Epithelial cell of esophagus (primary cell): ENCODE data around the gene FAHD1.
A peak's percentile ranks its signal among the peaks of the same experiment; 100 is the strongest.

Experiments used
- DNase-seq: peaks from one replicate; pipeline ENCODE4 v3.0.0; 2010; ENCODE audit warnings: low read depth
- H3K4me3 ChIP-seq: 2 replicates; pipeline ENCODE4 v1.5.1; 2011; ENCODE audit warnings: mild to moderate bottlenecking, low read length, control low read depth
- CTCF ChIP-seq: IDR thresholded peaks from 2 replicates; pipeline ENCODE4 v1.5.1; 2011; ENCODE audit warnings: low read depth, mild to moderate bottlenecking, low read length, control low read depth, inconsistent platforms; ENCODE audit not compliant: insufficient read depth; ENCODE audit errors: missing control alignments

FAHD1 gene

DNA sequence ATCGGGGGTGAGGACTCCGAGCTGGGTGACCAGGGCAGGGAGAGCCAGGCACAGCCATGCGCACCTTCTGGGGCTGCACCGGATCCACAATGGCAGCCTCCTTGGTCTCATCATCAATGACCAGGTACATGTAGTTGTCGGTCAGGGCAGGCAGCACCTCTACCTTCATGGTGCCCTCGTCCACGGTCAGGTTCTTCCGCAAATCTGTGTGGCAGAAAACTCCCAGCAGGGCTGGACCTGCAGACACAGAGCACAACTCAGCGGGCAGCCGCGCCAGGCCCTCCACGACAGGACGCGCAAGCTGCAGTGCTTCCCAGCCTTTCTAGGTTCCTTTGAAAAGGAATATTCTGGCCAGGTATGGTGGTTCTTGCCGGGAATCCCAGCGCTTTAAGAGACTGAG is 4.2 kb upstream of the FAHD1 start:
- no peak for TF ChIP-seq CTCF
- no peak for DNase-seq
- H3K4me3 ChIP-seq = no peak overlapping the region

DNA sequence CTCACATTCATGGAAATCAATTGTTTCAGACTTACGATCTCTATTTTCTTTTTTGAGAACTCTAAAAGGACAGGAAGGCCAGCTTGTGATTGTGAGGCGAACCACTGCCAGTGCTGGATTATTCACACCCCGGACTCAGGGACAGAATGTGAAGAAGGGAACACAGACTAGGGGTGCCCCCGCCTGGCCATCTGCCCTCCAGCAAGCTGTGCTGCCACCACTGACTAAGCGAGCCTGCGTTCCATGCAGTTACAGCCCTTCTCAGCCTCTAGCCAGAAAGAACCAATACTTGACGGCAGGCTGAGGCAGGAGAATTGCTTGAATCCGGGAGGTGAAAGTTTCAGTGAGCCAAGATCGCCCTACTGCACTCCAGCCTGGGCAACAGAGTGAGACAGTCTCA is 3.2 kb upstream of the FAHD1 start:
- DNase-seq = peak; percentile 82
- peak; percentile 32 for TF ChIP-seq CTCF
- no peak overlapping the region for H3K4me3 ChIP-seq

GRCh38 chr16:1825381-1825863 is 1.6 kb upstream of the FAHD1 start:
- H3K4me3 ChIP-seq = peak overlapping the region; percentile 47
- TF ChIP-seq CTCF = no peak
- DNase-seq = no peak

DNA sequence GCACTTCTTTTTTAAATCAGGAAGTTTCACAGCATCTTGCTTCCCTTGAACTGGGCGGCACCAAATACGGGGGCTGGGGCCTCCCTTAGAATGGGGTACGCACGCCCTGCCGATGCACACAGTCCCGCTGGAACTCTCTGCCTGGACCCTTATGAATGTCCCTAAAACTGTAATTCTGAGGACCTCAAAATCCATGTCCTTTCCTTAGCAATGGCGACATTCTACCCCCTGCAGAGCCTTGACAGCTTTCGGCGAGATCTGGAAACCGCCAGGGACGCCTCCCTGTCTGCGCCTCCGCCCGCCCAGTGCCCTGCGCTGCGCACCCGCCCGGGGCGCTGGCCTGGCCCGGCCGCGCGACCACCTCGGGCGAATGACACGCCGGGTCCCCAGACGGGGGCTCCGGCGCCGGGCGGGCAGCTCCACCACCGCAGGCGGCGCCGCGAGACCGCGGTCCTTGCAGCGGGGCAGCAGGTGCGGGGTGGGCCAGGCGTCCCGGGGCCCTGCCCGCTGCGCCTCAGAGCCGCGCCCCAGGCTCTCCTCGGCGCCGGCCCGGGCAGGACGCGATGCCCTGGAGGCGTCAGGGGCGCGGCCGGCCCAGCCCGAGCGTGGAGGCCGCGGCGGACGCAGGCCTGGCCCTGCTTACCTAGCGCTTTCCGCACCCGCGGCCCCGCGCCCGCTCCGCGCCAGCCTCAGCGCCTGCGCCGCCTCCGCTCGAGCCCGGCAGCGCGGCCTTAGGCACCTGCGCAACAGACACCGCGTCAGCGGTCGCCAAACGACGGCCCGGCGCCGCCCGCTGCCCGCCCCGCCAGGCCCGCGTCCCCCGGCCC is 929 bp upstream of the FAHD1 start:
- peak overlapping the region; percentile 47 for H3K4me3 ChIP-seq
- peak; percentile 79 for DNase-seq
- TF ChIP-seq CTCF = no peak

DNA sequence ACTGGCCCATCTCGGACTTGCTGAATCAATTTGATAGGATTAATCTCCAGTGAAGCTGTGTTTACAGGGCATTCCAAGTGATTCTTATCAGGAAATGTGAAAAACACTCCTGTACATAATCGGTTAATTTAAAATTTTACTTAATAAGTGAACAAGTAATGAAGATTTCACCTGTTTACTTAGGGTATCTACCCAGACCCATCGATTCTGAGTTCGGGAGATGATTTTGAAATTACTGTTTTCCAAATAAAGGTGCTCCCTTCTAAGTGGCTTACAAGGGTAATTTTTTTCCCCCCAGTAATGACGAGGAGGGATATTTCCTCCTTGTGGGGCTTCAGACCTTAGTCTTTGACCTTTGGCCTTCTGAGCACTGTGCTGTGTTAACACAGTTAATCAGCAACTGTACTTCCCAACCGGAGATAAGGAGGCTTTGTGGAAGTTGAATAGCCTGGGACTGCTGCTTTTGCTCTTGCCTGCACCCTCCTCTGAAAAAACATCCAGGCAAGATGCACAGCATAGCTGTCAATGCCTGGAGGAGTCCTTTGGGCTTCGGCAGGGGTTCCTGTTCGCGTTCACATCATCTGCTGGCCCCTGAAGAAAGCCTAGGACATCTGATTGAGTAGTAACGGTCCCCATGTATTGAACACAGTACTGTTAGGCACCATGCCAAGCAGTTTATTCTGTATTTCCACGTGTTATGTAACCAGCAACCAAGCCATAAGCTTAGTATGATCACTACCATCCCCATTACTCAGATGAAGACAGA is 1.8 kb downstream of the FAHD1 start:
- peak overlapping the region; percentile 97 for H3K4me3 ChIP-seq
- no peak for TF ChIP-seq CTCF
- DNase-seq = no peak

GRCh38 chr16:1830213-1830612 is 3.2 kb downstream of the FAHD1 start:
- peak; percentile 16 for DNase-seq
- no peak overlapping the region for H3K4me3 ChIP-seq
- TF ChIP-seq CTCF = no peak
